Neural cell (in vitro differentiated cells): ENCODE data around the gene OSM. TPM values are rescaled to one million over a fixed set of nuclear protein-coding genes. Genes with fewer than 3 reads are reported as not detected.

Experiments
- H2AFZ ChIP-seq: fragments of 200-600, 300-800 bp; sonication (generic), shearing (Covaris generic); 2 replicates; pipeline ENCODE4 v1.6.0; 2014; ENCODE audit warnings: low read depth, mild to moderate bottlenecking, antibody characterized with exemption, low read length, moderate library complexity
- H3F3A ChIP-seq: fragments of 200-600 bp; shearing (Covaris generic); 2 replicates; pipeline ENCODE4 v1.6.1; 2016; ENCODE audit warnings: mild to moderate bottlenecking, moderate library complexity, mixed read lengths, antibody characterized with exemption, low read length; ENCODE audit not compliant: insufficient read depth, poor library complexity, severe bottlenecking
- H3K27ac ChIP-seq: fragments of 200-600, 300-800 bp; sonication (generic), shearing (Covaris generic); 2 replicates; pipeline ENCODE4 v1.5.1; 2014; ENCODE audit warnings: mild to moderate bottlenecking, low read length, moderate library complexity
- H3K27me3 ChIP-seq: fragments of 300-800, 200-600 bp; sonication (generic), shearing (Covaris generic); 2 replicates; pipeline ENCODE4 v1.6.0; 2014; ENCODE audit warnings: mild to moderate bottlenecking, low read depth, low read length, moderate library complexity; ENCODE audit not compliant: insufficient read depth
- H3K36me3 ChIP-seq: fragments of 300-800, 200-600 bp; sonication (generic), shearing (Covaris generic); 2 replicates; pipeline ENCODE4 v1.5.1; 2014; ENCODE audit warnings: mild to moderate bottlenecking, antibody characterized with exemption, low read length, moderate library complexity; ENCODE audit not compliant: insufficient read depth
- H3K4me2 ChIP-seq: fragments of 300-800, 200-600 bp; sonication (generic), shearing (Covaris generic); 2 replicates; pipeline ENCODE4 v1.6.0; 2014; ENCODE audit warnings: mild to moderate bottlenecking, low read length
- H3K4me3 ChIP-seq: fragments of 300-800, 200-600 bp; sonication (generic), shearing (Covaris generic); 2 replicates; pipeline ENCODE4 v1.5.1; 2014; ENCODE audit warnings: mild to moderate bottlenecking, low read length, moderate library complexity
- H3K79me2 ChIP-seq: fragments of 200-600 bp; shearing (Covaris generic); replicated peaks from 2 replicates; pipeline ENCODE4 v1.6.0; 2014; ENCODE audit warnings: mild to moderate bottlenecking, low read length, moderate library complexity; ENCODE audit not compliant: insufficient read depth
- H3K9ac ChIP-seq: fragments of 300-800, 200-600 bp; sonication (generic), shearing (Covaris generic); 2 replicates; pipeline ENCODE4 v1.6.1; 2016; ENCODE audit warnings: mild to moderate bottlenecking, low read length, mixed read lengths
- H3K9me2 ChIP-seq: fragments of 200-600 bp; shearing (Covaris generic); 2 replicates; pipeline ENCODE4 v1.6.1; 2016; ENCODE audit warnings: mild to moderate bottlenecking, low read length, mixed read lengths; ENCODE audit not compliant: insufficient read depth
- H3K9me3 ChIP-seq: fragments of 200-600, 300-800 bp; sonication (generic), shearing (Covaris generic); 2 replicates; pipeline ENCODE4 v1.6.1; 2016; ENCODE audit warnings: mild to moderate bottlenecking, mixed run types, low read length, moderate library complexity, mixed read lengths
- H4K20me1 ChIP-seq: fragments of 200-600 bp; shearing (Covaris generic); 2 replicates; pipeline ENCODE4 v1.6.1; 2016; ENCODE audit warnings: mild to moderate bottlenecking, mixed run types; ENCODE audit not compliant: insufficient read depth
- EP300 ChIP-seq: fragments of 450-650 bp; conservative IDR thresholded peaks from 2 replicates; pipeline ENCODE4 v1.6.1; 2014; ENCODE audit warnings: antibody characterized with exemption, mild to moderate bottlenecking, moderate library complexity; ENCODE audit not compliant: poor library complexity, severe bottlenecking
- EZH2 ChIP-seq: fragments of 200-600, 300-800 bp; shearing (Covaris generic), sonication (generic); IDR thresholded peaks from 2 replicates; pipeline ENCODE4 v1.6.1; 2014; ENCODE audit warnings: antibody characterized with exemption, low read length, borderline replicate concordance, mild to moderate bottlenecking; ENCODE audit not compliant: insufficient read depth, poor library complexity, severe bottlenecking
- MXI1 ChIP-seq: fragments of 450-650 bp; conservative IDR thresholded peaks from 2 replicates; pipeline ENCODE4 v1.6.1; 2014; ENCODE audit warnings: antibody characterized with exemption, mild to moderate bottlenecking; ENCODE audit not compliant: poor library complexity, severe bottlenecking
- POLR2AphosphoS5 ChIP-seq: IDR thresholded peaks from 2 replicates; pipeline ENCODE4 v1.6.1; 2012
- RAD21 ChIP-seq: fragments of 450-650 bp; conservative IDR thresholded peaks from 2 replicates; pipeline ENCODE4 v1.6.1; 2014; ENCODE audit warnings: antibody characterized with exemption, mild to moderate bottlenecking, moderate library complexity
- SMC3 ChIP-seq: fragments of 450-650 bp; conservative IDR thresholded peaks from 2 replicates; pipeline ENCODE4 v1.6.1; 2014; ENCODE audit warnings: antibody characterized with exemption, mild to moderate bottlenecking, moderate library complexity; ENCODE audit not compliant: poor library complexity
- TAF1 ChIP-seq: IDR thresholded peaks from 2 replicates; pipeline ENCODE4 v1.6.1; 2012; ENCODE audit warnings: low read depth
- polyA plus RNA-seq: library from polyadenylated mRNA; depleted of rRNA; stranded (reverse); fragments of >200 nt; gene quantifications from 2 replicates; pipeline ENCODE4 v1.2.3, GENCODE V29; 2014
- TF ChIP-seq, protein P1 (sequence below): IDR thresholded peaks from 2 replicates; pipeline ENCODE4 v1.6.1; 2012; ENCODE audit warnings: borderline replicate concordance
- TF ChIP-seq, protein P2 (sequence below): fragments of 450-650 bp; IDR thresholded peaks from 2 replicates; pipeline ENCODE4 v1.5.1; 2014; ENCODE audit warnings: antibody characterized with exemption, mild to moderate bottlenecking, moderate library complexity; ENCODE audit not compliant: poor library complexity, severe bottlenecking

Gene OSM
- polyA plus RNA-seq, 1 donor from 2014 or later = not detected

- Histone ChIP-seq H3K4me2 (no peak overlapping the region), H3K27me3 (no peaks in the 10 kb centered on the region), H3F3A (no peaks in the 10 kb centered on the region), H3K9me3 (no peaks in the 10 kb centered on the region), H2AFZ (no peak overlapping the region), H3K36me3 (no peaks in the 10 kb centered on the region), H3K9ac (no peak overlapping the region), H4K20me1 (no peaks in the 10 kb centered on the region), H3K4me3 (no peak overlapping the region), H3K27ac (no peak overlapping the region), H3K9me2 (no peaks in the 10 kb centered on the region), H3K79me2 (no peaks in the 10 kb centered on the region)
- TF ChIP-seq EP300 = no peak
- no peak for TF ChIP-seq EZH2
- TF ChIP-seq, protein P1, sequence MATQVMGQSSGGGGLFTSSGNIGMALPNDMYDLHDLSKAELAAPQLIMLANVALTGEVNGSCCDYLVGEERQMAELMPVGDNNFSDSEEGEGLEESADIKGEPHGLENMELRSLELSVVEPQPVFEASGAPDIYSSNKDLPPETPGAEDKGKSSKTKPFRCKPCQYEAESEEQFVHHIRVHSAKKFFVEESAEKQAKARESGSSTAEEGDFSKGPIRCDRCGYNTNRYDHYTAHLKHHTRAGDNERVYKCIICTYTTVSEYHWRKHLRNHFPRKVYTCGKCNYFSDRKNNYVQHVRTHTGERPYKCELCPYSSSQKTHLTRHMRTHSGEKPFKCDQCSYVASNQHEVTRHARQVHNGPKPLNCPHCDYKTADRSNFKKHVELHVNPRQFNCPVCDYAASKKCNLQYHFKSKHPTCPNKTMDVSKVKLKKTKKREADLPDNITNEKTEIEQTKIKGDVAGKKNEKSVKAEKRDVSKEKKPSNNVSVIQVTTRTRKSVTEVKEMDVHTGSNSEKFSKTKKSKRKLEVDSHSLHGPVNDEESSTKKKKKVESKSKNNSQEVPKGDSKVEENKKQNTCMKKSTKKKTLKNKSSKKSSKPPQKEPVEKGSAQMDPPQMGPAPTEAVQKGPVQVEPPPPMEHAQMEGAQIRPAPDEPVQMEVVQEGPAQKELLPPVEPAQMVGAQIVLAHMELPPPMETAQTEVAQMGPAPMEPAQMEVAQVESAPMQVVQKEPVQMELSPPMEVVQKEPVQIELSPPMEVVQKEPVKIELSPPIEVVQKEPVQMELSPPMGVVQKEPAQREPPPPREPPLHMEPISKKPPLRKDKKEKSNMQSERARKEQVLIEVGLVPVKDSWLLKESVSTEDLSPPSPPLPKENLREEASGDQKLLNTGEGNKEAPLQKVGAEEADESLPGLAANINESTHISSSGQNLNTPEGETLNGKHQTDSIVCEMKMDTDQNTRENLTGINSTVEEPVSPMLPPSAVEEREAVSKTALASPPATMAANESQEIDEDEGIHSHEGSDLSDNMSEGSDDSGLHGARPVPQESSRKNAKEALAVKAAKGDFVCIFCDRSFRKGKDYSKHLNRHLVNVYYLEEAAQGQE = no peak
- TF ChIP-seq, protein P2, sequence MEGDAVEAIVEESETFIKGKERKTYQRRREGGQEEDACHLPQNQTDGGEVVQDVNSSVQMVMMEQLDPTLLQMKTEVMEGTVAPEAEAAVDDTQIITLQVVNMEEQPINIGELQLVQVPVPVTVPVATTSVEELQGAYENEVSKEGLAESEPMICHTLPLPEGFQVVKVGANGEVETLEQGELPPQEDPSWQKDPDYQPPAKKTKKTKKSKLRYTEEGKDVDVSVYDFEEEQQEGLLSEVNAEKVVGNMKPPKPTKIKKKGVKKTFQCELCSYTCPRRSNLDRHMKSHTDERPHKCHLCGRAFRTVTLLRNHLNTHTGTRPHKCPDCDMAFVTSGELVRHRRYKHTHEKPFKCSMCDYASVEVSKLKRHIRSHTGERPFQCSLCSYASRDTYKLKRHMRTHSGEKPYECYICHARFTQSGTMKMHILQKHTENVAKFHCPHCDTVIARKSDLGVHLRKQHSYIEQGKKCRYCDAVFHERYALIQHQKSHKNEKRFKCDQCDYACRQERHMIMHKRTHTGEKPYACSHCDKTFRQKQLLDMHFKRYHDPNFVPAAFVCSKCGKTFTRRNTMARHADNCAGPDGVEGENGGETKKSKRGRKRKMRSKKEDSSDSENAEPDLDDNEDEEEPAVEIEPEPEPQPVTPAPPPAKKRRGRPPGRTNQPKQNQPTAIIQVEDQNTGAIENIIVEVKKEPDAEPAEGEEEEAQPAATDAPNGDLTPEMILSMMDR = no peak
- TF ChIP-seq SMC3 = no peak
- TF ChIP-seq RAD21 = no peak
- TF ChIP-seq TAF1 = no peak
- TF ChIP-seq MXI1 = no peak
- TF ChIP-seq POLR2AphosphoS5 = no peak
These were observed 11.1 kb upstream of the OSM start for GRCh38 chr22:30277547-30278344.

- Histone ChIP-seq H3K27ac (no peak overlapping the region), H3K79me2 (no peaks in the 10 kb centered on the region), H4K20me1 (no peaks in the 10 kb centered on the region), H3K4me2 (no peak overlapping the region), H3K4me3 (no peak overlapping the region), H2AFZ (no peak overlapping the region), H3K27me3 (no peaks in the 10 kb centered on the region), H3K9me2 (no peaks in the 10 kb centered on the region), H3K36me3 (no peaks in the 10 kb centered on the region), H3K9ac (no peak overlapping the region), H3F3A (no peaks in the 10 kb centered on the region), H3K9me3 (no peaks in the 10 kb centered on the region)
- TF ChIP-seq RAD21 = no peak
- no peak for TF ChIP-seq EZH2
- no peak for TF ChIP-seq MXI1
- TF ChIP-seq, protein P1 = no peak
- TF ChIP-seq EP300 = no peak
- TF ChIP-seq TAF1 = no peak
- TF ChIP-seq, protein P2 = no peak
- TF ChIP-seq POLR2AphosphoS5 = no peak
- TF ChIP-seq SMC3 = no peak
These were observed 9.4 kb upstream of the OSM start for GRCh38 chr22:30276039-30276438.
